ELF-1 (cell line): ENCODE measurements around the gene ATP13A3.

Experiments
- DNase-seq: peaks from one replicate; pipeline ENCODE4 v3.0.0-alpha.2; 2016; ENCODE audit warnings: low read depth, low spot score

ATP13A3 gene

DNA sequence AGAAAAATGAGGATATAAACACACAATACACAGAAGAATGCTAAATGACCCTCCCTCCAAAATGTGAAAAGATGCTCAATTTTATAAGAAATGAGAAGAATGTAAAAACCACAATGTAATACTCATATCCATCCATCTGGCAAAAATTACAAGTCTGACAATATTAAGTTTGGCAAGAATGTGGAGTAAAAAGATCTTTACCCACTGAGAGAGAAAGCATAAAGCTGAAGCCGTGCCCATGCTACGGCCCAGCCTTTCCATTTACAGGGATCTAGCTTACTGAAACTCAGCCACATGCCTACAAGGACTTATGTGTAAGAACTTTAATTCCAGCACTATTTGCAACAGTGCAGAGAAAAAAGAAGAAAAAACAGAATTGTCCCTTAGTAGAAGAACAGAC lies 42.9 kb downstream of the ATP13A3 start:
- DNase-seq = no peak

DNA sequence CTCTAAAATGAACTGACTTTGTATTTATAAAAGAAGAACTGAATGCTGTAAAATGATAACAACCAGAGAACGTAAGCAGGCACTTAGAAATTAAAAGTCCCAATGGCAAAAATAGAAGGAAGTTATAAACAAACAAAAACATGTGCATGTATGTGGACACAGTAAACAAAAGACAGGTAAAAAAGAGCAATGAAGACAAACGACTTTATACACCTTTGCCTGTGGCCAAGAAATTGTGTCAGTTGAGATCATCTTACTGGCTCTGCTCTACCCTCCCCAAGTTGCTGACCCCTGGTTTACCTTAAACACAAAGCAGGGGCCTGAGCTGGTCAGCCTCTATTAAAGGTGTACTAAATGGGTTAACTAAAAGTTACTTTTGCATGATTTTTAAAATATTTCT lies 46.0 kb downstream of the ATP13A3 start:
- no peak for DNase-seq

DNA sequence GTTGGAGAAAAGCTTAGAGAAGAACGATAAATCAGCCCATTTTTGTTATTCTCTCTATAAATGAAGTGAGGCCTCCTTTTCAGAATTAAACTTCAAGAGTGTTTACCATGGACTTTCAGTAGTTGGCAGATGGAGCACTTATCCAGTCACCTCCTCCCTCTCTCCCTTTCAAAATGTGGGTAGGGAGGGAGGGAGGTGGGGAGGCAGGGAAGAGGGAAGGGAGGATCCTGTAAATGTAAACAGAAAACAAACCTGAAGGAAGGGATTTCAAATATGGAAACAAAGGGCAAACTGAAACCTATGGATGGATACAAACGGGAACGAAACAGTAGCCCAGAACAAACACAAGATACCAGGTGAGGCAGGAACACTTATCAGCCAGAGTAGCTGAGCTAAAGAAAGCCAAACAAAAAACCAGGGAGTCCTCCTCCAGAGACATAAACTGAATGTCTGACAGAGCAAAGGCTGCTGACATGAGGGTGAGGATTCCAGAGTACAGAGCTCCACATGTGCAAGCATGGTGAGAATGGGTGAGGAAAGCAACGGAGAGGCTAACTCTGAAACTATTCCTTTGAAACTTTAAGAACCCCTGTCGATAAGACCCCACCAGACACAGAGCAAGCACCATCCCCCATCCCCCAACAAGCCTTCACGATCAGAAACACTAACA lies 46.8 kb downstream of the ATP13A3 start:
- no peak for DNase-seq

DNA sequence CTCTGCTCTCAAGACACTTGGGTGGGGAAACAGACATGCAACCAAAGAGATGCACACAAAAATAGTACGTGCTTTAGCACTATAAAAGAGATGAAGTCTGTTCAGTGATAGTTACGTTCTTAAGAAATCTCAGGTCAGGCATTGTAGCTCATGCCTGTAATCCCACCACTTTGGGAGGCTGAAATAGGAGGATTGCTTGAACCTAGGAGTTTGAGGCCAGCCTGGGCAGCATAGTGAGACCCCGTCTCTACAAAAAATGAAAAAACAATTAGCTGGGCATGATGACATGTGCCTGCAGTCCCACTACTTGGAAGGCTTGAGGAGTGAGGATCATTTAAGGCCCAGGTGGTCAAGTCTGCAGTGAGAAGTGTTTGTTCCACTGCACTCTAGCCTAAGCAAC lies 52.3 kb downstream of the ATP13A3 start:
- DNase-seq = no peak

DNA sequence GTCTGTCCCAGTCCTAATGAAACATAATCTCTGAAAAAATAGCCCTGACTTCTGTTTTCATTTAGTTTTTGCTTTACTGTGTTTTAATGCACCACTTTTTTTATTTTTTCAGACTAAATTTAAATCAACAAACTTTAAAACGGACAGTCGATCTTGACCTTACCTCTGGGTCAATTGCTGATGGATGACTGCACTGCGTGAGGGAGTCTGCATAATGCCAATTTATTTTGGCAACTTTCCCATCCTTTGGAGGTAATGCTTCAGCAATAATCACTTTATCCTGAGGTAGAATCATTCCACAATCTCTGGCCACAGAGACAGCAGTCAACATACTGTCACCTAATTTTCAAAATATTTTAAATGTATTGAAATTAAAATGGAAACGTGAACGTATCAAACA lies 55.2 kb downstream of the ATP13A3 start:
- no peak for DNase-seq

DNA sequence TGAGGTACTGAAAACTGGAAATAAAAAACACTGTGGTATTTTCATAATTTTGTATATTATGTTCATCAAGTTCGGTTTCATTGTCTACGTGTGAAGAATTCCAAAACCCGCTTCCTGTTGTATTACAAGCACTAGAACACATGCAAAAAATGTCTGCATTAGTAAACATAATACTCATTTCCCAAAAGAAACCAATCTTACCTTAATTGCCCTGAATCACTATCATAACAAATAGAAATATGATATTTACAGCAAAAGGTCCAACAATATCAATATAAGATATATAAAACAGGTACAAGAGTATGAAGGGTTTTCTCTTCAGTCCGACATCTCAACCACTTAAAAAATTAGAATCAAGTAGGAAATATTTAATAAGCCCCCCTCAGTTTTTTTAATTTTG lies 61.4 kb downstream of the ATP13A3 start:
- no peak for DNase-seq

DNA sequence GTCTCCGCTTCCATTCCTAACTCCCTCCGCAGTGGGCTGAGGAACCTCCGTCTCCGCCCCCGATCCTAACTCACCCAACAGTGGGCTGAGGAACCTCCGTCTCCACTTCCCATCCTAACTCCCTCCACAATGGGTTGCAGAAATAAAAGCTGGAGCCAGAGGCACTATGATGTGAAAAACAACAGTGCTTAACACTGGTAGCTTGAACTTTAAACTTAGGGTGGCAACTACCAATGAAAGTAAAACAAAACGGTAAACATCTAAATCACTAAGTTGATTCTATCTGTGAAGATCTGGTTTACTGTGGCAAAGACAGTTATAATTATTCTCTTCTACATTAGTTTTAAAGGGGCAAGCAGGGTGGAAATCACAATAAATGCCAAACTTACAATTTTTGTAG lies 61.8 kb downstream of the ATP13A3 start:
- no peak for DNase-seq

DNA sequence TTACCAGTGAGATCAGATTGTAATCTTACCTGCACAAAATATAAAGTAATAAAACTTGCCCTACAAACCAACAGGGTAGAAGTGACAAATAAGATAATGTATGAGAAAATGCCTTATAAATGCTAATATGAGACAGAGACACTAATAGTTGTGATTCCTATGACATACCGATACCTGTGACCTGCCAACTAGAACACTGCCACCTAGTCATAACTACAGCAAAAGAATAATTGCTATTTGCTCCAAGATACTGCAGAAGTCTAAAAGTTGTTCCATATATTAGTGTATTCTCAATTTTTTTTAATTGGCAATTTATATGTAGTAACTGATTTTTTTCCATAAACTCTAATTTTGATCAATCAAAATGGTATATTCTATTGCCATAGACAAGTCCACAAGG lies 62.4 kb downstream of the ATP13A3 start:
- DNase-seq = no peak

DNA sequence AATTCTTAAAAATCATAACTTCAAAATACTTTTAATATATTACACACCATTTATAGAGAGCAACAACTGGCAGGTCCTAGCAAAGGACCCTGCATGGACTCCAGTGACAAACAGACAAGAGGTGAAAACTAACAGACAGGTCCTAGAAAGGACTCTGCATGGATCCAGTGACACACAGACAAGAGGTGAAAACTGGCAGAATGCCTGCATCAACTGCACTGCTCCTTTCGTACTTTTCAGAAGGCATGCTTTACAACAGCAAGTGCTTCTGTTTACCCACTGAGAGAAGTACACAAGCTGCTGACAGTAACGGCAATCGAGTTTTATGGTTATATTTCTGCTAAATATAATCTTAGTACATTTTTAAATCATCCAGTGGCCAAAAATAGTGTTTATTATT lies 63.5 kb downstream of the ATP13A3 start:
- DNase-seq = no peak

DNA sequence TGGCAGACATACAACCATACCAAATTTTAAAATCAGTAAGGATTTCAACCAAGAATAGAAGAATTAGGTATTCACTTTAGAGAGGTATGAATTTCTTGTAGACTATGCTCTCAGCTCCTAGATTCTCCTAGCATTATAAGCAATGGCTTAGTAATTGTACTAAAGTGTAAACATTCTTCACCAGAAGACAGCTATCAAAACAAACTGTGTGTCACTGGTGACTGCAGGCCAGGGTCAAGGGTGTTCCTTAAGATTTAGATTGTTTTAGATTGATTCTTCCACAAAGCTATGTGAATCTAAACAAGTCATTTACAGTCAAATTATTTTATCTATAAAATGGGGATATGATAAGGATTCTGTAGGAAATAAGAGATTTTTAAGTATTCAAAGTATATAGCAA lies 64.6 kb downstream of the ATP13A3 start:
- no peak for DNase-seq

DNA sequence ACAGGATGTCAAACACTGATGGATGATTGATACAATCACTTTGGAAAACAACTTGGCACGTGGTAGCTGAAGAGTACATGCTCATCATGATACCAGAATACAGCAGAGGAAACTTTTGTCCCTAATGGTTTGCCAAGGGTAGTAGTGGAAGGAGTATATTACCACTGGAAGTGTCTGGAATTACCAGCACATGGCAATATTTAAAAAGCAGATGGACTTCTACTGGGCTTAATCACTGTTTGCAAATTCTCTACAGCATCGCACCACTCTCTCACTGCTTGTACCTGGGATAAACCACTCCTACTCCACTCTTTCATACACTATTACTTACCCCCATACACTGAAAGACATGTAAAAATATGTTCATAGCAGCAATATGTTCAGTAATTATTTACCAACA lies 68.1 kb downstream of the ATP13A3 start:
- DNase-seq = no peak

DNA sequence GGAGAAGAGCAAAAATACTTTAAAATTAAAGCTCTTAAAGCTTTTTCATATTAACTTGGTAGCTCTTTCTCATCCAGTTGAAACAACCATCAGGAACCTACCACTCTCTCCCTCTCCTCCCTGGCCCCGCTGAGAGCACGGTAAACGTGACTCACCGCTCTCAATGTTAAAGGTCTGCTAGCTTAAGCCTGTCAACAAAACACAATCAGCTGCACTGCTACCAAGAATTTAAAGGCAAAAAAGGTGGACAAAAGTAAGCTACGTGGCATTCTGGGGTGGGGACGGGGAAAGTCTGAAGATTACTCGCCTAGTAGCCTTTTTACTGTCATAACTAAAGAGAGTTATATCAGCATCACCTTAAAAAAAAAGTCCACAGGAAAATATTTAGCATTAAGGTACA lies 79.4 kb downstream of the ATP13A3 start:
- no peak for DNase-seq

DNA sequence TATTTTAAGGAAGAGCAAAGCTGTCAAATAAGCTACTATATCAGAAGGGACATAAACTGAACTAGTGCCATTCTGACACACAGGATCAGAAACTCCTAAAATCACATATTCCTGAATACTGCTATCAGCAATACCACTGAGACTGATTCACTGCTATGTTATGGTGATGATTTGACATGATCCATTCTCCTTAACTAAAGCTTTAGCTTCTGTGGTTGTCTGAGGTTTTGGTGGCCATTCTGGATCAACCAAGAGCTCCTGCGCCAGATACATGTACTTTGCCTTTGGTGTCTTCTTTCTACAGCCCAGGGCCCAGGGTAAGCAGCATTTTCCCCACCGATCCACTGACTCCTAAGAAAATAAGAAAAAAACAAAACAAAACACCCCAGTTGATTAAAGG lies 81.0 kb downstream of the ATP13A3 start:
- no peak for DNase-seq

DNA sequence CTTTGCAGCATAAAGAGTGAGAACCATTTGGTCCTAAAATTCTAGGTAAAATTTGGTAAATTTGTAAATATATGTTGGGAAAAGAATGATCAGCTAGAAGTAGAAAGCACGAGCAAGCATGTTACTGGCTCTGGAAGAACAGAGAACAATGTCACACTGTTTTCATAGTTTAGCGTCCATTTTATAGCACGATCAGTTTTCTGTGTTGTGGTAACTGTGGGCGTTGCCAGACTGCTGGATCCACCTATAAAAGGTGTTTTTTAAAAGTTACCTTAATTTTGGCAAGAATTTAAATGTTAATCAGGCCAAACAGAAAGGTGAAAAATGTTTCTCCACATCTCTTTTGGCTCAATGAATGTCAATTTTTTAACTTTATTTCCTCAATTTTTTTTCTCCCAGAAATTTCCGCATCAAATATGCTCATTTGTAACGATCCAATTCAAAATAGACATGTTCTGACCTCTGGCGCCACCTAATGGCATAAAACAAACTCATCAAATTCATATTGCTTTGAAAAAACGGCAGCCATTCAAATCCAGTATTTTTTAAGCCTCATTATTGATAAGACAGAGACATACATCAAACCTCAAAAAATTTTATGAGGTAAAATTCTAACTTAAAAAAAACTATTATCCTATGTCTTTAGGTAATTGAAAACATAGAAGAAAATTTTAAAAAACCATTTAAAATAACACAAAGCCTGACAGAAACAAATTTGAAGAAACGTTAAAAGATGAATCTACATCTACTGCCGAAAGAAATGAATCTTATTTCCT lies 82.2 kb downstream of the ATP13A3 start:
- DNase-seq = no peak

DNA sequence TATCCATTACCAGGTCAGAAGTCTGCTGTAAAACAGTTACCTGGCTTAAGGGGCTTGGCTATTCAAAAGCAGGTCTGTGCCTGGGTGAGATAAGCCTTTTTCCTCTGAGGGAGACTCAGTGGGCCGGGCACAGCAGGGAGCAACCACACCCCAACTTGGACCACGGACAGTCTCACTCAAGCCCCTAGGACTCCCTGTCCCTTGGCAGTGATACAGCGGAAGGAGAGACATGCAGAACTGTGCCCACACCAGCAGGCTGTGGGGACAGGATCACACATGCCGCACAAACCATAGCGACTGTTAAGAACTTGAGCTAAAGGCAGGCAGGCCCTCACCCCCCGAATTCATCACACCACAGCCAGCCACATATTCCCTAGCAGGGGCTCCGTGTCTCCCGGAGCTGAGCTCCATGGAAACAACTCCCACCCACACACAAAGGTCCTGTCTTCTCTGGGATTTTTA lies 84.9 kb downstream of the ATP13A3 start:
- DNase-seq = no peak

DNA sequence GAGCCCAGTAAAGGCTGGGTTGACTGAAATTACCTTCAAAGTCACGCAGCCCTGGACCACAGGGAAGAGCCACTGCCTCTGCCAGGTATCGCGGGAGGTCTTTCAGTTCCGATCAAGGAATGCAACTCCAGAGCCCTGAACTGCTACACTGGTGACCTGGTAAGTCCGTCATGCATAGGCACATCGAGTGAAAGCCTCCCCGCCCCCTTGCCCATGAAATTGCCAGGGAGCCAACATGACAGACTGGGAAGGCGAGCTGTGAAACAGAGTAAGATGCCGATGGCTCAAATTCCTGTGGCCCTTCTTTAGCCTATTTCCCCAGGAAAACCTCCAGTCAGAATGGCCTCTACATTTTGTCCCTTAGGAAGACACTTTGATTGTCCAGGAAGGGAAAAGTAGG lies 85.5 kb downstream of the ATP13A3 start:
- DNase-seq = no peak

DNA sequence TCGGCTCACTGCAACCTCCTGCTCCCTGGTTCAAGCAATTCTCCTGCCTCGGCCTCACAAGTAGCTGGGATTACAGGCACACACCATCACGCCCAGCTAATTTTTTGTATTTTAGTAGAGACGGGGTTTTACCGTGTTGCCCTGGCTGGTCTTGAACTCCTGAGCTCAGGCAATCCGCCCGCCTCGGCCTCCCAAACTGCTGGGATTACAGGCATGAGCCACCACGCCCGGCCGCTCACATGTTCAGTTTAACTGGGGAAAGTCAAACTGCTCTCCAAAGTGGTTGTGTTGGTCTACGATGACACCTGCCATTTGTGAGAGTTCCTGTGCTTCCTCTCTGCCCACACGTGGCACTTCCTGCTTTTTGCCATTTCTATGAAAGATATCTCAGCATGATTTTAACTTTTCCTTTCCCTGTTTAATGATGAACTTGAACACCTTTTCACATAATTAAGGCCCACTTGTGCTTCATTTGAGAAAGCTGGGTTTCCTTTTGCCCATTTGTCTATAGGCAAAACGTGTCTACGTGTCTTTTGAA lies 86.9 kb downstream of the ATP13A3 start:
- no peak for DNase-seq

DNA sequence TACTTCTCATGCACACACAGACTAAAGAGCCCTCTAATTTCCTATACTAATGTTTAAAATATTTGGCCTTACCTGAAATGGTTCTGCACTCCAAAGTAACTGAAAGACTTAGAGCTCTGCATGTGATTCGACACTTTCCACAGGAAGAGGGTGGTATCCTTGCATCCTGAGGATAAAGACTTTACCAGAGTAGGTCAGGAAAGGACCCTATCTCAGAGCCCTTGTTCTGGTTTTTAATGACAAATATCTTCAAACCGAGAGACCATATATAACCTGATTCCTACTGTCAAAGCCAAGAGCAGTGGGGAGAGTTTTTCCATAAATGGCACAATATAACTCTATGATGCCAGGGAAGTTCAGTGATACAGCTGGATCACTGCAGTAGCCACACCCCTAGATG lies 87.6 kb downstream of the ATP13A3 start, which contains the start of gene GP5:
GP5 (minus strand) TSS at position 101 of the 400 bp plus-strand sequence. CDS start 984 bp downstream, outside the sequence.
- DNase-seq = no peak

DNA sequence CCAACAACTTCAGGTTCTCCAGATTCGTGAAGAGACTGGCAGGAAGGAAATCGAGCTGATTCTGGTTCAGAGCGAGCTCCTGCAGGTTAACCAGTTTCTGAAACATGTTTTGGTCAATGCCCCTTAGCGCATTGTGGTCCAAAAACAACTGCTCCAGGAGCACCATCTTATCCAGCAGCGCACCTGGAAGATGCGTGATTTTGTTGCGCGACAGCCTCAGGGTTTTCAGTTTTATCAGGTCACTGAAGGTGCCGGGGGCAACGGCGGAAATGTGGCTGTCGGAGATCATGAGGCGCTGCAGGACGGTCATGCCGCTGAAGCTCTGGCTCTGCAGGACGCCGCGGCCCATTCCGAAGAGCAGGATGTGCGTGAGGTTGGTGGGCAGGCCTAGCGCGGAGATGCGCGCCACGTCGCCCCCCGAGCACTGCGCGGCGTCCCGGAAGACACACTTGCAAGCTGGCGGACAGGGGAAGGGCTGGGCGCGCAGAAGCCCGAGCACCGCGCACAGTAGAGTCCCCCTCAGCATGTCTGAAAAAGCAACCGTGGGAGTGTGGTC lies 89.0 kb downstream of the ATP13A3 start:
- DNase-seq = peak; percentile 61

DNA sequence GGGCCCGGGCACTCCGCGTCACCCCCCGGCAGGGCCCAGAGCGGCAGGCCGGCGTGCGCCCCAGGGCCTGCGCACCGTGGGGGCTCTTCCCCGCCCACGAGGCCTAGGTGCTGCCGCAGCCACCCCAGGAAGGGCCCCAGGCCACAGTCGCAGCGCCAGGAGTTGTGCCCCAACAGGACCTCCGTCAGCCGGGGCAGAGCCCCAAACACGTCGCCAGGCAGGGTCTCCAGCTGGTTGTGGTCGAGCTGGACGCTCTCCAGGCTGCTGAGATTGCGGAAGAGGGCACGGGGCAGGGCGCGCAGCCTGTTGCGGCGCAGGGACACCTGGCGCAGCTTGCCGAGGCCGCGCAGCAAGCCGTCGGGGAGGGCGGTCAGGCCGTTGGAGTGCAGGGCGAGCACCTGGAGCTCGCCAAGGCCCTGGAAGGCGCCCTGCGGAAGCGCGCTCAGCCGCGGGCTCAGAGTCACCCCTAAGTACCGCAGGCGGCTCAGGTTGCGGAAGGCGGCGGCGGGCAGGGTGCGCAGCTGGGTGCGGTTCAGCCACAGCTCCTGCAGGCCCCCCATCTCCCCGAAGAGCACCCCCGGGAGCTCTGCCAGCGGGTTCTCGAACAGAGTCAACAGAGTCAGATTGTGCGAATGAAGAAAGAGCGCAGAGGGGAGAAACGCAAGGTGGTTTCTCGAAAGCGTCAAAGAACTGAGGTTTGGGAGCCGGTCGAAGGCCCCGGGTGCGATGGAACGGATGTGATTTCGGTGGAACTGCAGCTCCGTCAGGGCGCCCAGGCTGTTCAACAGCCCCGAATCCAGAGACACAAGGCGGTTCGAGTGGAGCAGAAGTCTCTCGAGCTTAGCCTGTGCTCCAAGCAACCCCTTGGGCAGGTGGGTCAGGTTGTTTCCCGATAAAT lies 89.7 kb downstream of the ATP13A3 start:
- peak; percentile 65 for DNase-seq

DNA sequence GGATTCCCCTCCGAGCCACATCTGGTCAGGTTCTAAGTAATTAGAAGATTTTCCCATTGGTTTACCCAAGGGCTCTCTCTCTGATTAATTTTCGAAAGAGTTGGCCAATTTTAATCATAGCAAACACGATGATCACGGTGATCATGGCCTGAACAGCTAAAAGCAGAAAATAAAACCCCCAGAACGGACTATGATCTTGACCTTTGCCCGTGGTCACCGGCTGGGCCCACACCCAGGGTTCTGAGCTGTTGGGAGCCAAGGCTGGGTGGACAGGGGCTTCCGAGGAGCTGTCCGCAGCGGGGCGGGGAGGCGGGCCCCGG lies 90.3 kb downstream of the ATP13A3 start:
- DNase-seq = no peak
